ENCODE results near the gene HSD3B2. TPM values are rescaled to one million over a fixed set of nuclear protein-coding genes. Genes with fewer than 3 reads are reported as not detected.

The HSD3B2 gene
- total RNA-seq, 1 experiment from 2014 or later, result not detected

DNA sequence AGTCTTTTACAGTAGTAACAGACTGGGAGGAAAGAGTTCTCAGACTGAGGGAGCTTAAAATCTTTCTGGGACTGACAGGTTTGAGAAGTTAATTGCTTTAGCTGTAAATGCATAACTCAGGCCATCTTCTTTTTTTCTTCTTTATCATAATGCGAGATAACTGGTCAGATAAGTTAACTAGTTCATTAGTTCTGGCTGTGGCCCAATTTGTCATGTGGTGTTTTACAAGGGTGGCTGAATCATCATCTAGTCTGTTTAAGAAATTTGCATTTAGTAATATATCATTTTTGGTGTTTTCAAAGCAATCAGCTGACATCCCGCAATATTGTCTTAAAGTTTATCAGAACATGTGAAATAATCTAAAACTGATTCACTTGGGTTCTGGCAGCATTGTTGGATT, 14.0 kb downstream of the HSD3B2 start:
- Histone ChIP-seq H3K23me2 (ENCODE audit: insufficient read length, low read depth, low read length, poor library complexity, severe bottlenecking) (no peaks in the 10 kb centered on the region), H3K79me1 (ENCODE audit: insufficient read depth, low read depth, low read length, poor library complexity, severe bottlenecking) (no peaks in the 10 kb centered on the region), H2BK5ac (ENCODE audit: insufficient read length, low read length) (no peak overlapping the region), H3K14ac (ENCODE audit: insufficient read depth, low read length) (no peak overlapping the region), H3T11ph (ENCODE audit: low read length) (no peak overlapping the region), H2BK20ac (ENCODE audit: low read depth, low read length, poor library complexity, severe bottlenecking) (no peak overlapping the region), H3K27me3 (ENCODE audit: insufficient read depth, low read length) (no peaks in the 10 kb centered on the region), H4K8ac (replicated peaks; ENCODE audit: insufficient read length, low read depth, low read length) (no peak overlapping the region), H3K23ac (ENCODE audit: insufficient read length, low read depth, low read length) (no peak overlapping the region), H3K18ac (ENCODE audit: insufficient read length, low read depth, low read length) (no peak overlapping the region), H3K4ac (ENCODE audit: low read depth, low read length) (no peak overlapping the region), H3K56ac (ENCODE audit: insufficient read length, low read depth, low read length) (no peak overlapping the region), H3K9ac (ENCODE audit: extremely low read depth, insufficient read length, low read length) (no peak overlapping the region), H4K91ac (ENCODE audit: insufficient read length, low read depth, low read length) (no peak overlapping the region), H3K9me3 (ENCODE audit: control insufficient read depth, low read depth, low read length) (no peaks in the 10 kb centered on the region), H3K27ac (ENCODE audit: insufficient read length, low read depth, low read length) (no peak overlapping the region), H4K20me1 (ENCODE audit: control insufficient read depth, insufficient read depth, insufficient read length) (no peaks in the 10 kb centered on the region), H2AK5ac (ENCODE audit: insufficient read length, low read length) (no peak overlapping the region), H2BK12ac (ENCODE audit: insufficient read length, low read depth, low read length) (no peak overlapping the region), H2BK15ac (ENCODE audit: low read depth, low read length) (no peak overlapping the region), H2BK120ac (ENCODE audit: low read depth, low read length, poor library complexity, severe bottlenecking) (no peak overlapping the region), H4K5ac (ENCODE audit: insufficient read length, low read depth, low read length) (no peak overlapping the region), H3K4me2 (ENCODE audit: insufficient read depth, insufficient read length, low read length) (no peak overlapping the region), H2AFZ (ENCODE audit: low read length) (no peak overlapping the region), H3K79me2 (ENCODE audit: insufficient read depth, low read length) (no peaks in the 10 kb centered on the region), H3K4me1 (ENCODE audit: insufficient read depth, low read length) (no peaks in the 10 kb centered on the region)
- Mint-ChIP-seq H3K9me3 (no peaks in the 10 kb centered on the region), H3K36me3 (ENCODE audit: insufficient read depth in 1 of 3, low read depth in 3 of 3) (no peaks in the 10 kb centered on the region), H3K4me1 (peaks cover 6 to 9% of the 10 kb centered on the region in 2 experiments), H3K4me3 (no peak overlapping the region), H3K27me3 (ENCODE audit: low read depth) (peaks cover 2% of the 10 kb centered on the region; the same call in 1 of the 2 replicates), H3K27ac (no peak overlapping the region)
- no peak for DNase-seq
- TF ChIP-seq, protein P1, sequence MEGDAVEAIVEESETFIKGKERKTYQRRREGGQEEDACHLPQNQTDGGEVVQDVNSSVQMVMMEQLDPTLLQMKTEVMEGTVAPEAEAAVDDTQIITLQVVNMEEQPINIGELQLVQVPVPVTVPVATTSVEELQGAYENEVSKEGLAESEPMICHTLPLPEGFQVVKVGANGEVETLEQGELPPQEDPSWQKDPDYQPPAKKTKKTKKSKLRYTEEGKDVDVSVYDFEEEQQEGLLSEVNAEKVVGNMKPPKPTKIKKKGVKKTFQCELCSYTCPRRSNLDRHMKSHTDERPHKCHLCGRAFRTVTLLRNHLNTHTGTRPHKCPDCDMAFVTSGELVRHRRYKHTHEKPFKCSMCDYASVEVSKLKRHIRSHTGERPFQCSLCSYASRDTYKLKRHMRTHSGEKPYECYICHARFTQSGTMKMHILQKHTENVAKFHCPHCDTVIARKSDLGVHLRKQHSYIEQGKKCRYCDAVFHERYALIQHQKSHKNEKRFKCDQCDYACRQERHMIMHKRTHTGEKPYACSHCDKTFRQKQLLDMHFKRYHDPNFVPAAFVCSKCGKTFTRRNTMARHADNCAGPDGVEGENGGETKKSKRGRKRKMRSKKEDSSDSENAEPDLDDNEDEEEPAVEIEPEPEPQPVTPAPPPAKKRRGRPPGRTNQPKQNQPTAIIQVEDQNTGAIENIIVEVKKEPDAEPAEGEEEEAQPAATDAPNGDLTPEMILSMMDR (conservative IDR thresholded peaks at IDR 0.05), result no peak
- WGBS (ENCODE audit: extremely low coverage, insufficient read length, low lambda C conversion rate), result no CpG with 5 or more reads among the region's 2 CpGs
